WTC11 (cell line): Measurements from ENCODE around the gene GRM8. TPM values are rescaled to one million over a fixed set of nuclear protein-coding genes. Genes with fewer than 3 reads are reported as not detected.

Experiments
- ATAC-seq: fragments of 200-7000 bp; cut with Tn5 transposase; 2 replicates; pipeline ENCODE4 v1.10.0; 2021; ENCODE audit warnings: mild to moderate bottlenecking, moderate library complexity
- CTCF ChIA-PET: fragments of 300-600 bp; sonication (Branson Sonifier 250); formaldehyde crosslinking; loops from one replicate; lab custom pipeline; 2021; ENCODE audit warnings: antibody characterized with exemption; lab: Charles Lee
- POLR2A ChIA-PET: fragments of 350-600 bp; sonication (Branson Sonifier 250); formaldehyde crosslinking; loops from one replicate; lab custom pipeline; 2021; ENCODE audit warnings: antibody characterized with exemption; lab: Charles Lee
- DNase-seq: peaks from one replicate; pipeline ENCODE4 v3.0.0; 2021; ENCODE audit warnings: low spot score
- H3K27ac Mint-ChIP-seq: 2 replicates; pipeline ENCODE4 v1.8.0; 2021; ENCODE audit warnings: mixed read lengths
- H3K27me3 Mint-ChIP-seq: 2 replicates; pipeline ENCODE4 v1.8.0; 2021; ENCODE audit warnings: low read depth, mild to moderate bottlenecking, moderate library complexity, mixed read lengths
- H3K36me3 Mint-ChIP-seq: 2 replicates; pipeline ENCODE4 v1.8.0; 2021; ENCODE audit warnings: mixed read lengths
- H3K4me1 Mint-ChIP-seq: 2 replicates; pipeline ENCODE4 v1.8.0; 2022; ENCODE audit warnings: mixed read lengths
- H3K4me3 Mint-ChIP-seq: 2 replicates; pipeline ENCODE4 v1.8.0; 2021; ENCODE audit warnings: mild to moderate bottlenecking, moderate library complexity, mixed read lengths
- H3K9me3 Mint-ChIP-seq: 2 replicates; pipeline ENCODE4 v1.8.0; 2021; ENCODE audit warnings: mixed read lengths
- AFF4 ChIP-seq: sonication (generic); formaldehyde crosslinking; IDR thresholded peaks from 2 replicates; pipeline ENCODE4 v1.8.1; 2023; ENCODE audit warnings: mild to moderate bottlenecking, missing genetic modification reagents, borderline replicate concordance
- AR ChIP-seq: fragments of 250-450 bp; sonication (Bioruptor Pico); IDR thresholded peaks from 2 replicates; pipeline ENCODE4 v1.9.0; 2021; ENCODE audit warnings: mild to moderate bottlenecking
- ATF1 ChIP-seq: sonication (generic); formaldehyde crosslinking; IDR thresholded peaks from 2 replicates; pipeline ENCODE4 v1.8.1; 2023; ENCODE audit warnings: mild to moderate bottlenecking, moderate library complexity, missing genetic modification reagents
- CTCF ChIP-seq: fragments of 200-600 bp; IDR thresholded peaks from 2 replicates; pipeline ENCODE4 v1.8.0; 2022; ENCODE audit warnings: antibody characterized with exemption
- HMGA2 ChIP-seq: fragments of 250-450 bp; sonication (Bioruptor Pico); IDR thresholded peaks from 2 replicates; pipeline ENCODE4 v1.4.0; 2021; ENCODE audit warnings: mild to moderate bottlenecking, moderate library complexity
- HMGXB4 ChIP-seq: sonication (generic); formaldehyde crosslinking; IDR thresholded peaks from 2 replicates; pipeline ENCODE4 v1.8.1; 2023; ENCODE audit warnings: mild to moderate bottlenecking, moderate library complexity, missing genetic modification reagents
- JUN ChIP-seq: sonication (generic); formaldehyde crosslinking; IDR thresholded peaks from 2 replicates; pipeline ENCODE4 v1.8.0; 2023; ENCODE audit warnings: mild to moderate bottlenecking, missing genetic modification reagents
- MLX ChIP-seq: sonication (generic); formaldehyde crosslinking; IDR thresholded peaks from 2 replicates; pipeline ENCODE4 v1.8.1; 2023; ENCODE audit warnings: mild to moderate bottlenecking, missing genetic modification reagents, moderate library complexity
- OVOL2 ChIP-seq: fragments of 250-450 bp; sonication (Bioruptor Pico); IDR thresholded peaks from 2 replicates; pipeline ENCODE4 v1.9.0; 2021; ENCODE audit warnings: mild to moderate bottlenecking, borderline replicate concordance
- PREB ChIP-seq: sonication (generic); formaldehyde crosslinking; IDR thresholded peaks from 2 replicates; pipeline ENCODE4 v1.8.1; 2022; ENCODE audit warnings: mild to moderate bottlenecking, missing genetic modification reagents, moderate library complexity, borderline replicate concordance
- ZBTB43 ChIP-seq: sonication (generic); formaldehyde crosslinking; IDR thresholded peaks from 2 replicates; pipeline ENCODE4 v1.8.1; 2023; ENCODE audit warnings: mild to moderate bottlenecking, missing genetic modification reagents
- ZMAT4 ChIP-seq: fragments of 250-450 bp; sonication (Bioruptor Pico); IDR thresholded peaks from 2 replicates; pipeline ENCODE4 v1.9.0; 2021; ENCODE audit warnings: mild to moderate bottlenecking
- ZNF121 ChIP-seq: sonication (generic); formaldehyde crosslinking; IDR thresholded peaks from 2 replicates; pipeline ENCODE4 v1.8.0; 2023; ENCODE audit warnings: missing genetic modification reagents
- ZNF512 ChIP-seq: sonication (generic); formaldehyde crosslinking; IDR thresholded peaks from 2 replicates; pipeline ENCODE4 v1.8.1; 2022; ENCODE audit warnings: missing genetic modification reagents, borderline replicate concordance
- ZNF671 ChIP-seq: fragments of 250-450 bp; sonication (Bioruptor Pico); IDR thresholded peaks from 2 replicates; pipeline ENCODE4 v1.8.0; 2021; ENCODE audit warnings: mild to moderate bottlenecking
- total RNA-seq: library from RNA; stranded (reverse); gene quantifications from 3 replicates; pipeline ENCODE4 v1.2.3, GENCODE V29; 2021

GRM8 gene
- total RNA-seq, 1 experiment from 2014 or later: 2.3 TPM

GRCh38 chr7:127080576-127080975, 172.2 kb downstream of the GRM8 start (continued):
- TF ChIP-seq AFF4 (CRISPR knock-in tag): no peak
- TF ChIP-seq AR (CRISPR knock-in tag): no peak

- Mint-ChIP-seq H3K27me3 (peaks cover 6% of the 10 kb centered on the region), H3K4me3 (no peak overlapping the region), H3K9me3 (peaks cover 19% of the 10 kb centered on the region), H3K27ac (no peak overlapping the region), H3K36me3 (peaks cover 13% of the 10 kb centered on the region), H3K4me1 (0 out of 2 replicates have a peak, but pooled peaks cover 4% of the 10 kb centered on the region)
- TF ChIP-seq CTCF (peak; percentile 24; the same call in 1 of the 2 replicates), ATF1 (no peak), JUN (CRISPR knock-in tag) (no peak), MLX (CRISPR knock-in tag) (no peak), PREB (CRISPR knock-in tag) (no peak), ZNF671 (CRISPR knock-in tag) (no peak)
- ChIA-PET CTCF (interaction anchor here (0.9 kb wide), 1 partner anchor 40 kb away, joined by 3 read pairs; no protein-coding TSS in a partner anchor), POLR2A (no interaction called here)
- ATAC-seq: peak; percentile 94
- peak; percentile 36 for DNase-seq
These were observed 185.8 kb downstream of the GRM8 start for GRCh38 chr7:127066974-127067373.

- POLR2A ChIA-PET: no interaction called here
- DNase-seq (no peak), ATAC-seq (no peak)
- peaks cover 8% of the 10 kb centered on the region for H3K27me3 Mint-ChIP-seq
- peaks cover 10% of the 10 kb centered on the region for H3K36me3 Mint-ChIP-seq
- CTCF ChIA-PET: no interaction called here
- peaks cover 11% of the 10 kb centered on the region for H3K9me3 Mint-ChIP-seq
- H3K4me1 Mint-ChIP-seq: no peaks in the 10 kb centered on the region
- H3K4me3 Mint-ChIP-seq: no peak overlapping the region
- no peak overlapping the region for H3K27ac Mint-ChIP-seq
- TF ChIP-seq HMGA2 (no peak), ZBTB43 (no peak), HMGXB4 (CRISPR knock-in tag) (no peak), ZNF512 (CRISPR knock-in tag) (no peak), OVOL2 (CRISPR knock-in tag) (no peak), ZMAT4 (CRISPR knock-in tag) (no peak), ZNF121 (CRISPR knock-in tag) (no peak)
These were observed 193.3 kb downstream of the GRM8 start for GRCh38 chr7:127059475-127059874.
